OCI-LY7 (cell line): ENCODE measurements around the gene USP46. TPM values are rescaled to one million over a fixed set of nuclear protein-coding genes. Genes with fewer than 3 reads are reported as not detected.

ENCODE experiments used
- BruUV-seq: library from RNA; stranded (reverse); fragments of 400-500 nt; replicated peaks from 2 replicates; lab custom pipeline; 2021; lab: Mats Ljungman, UMichigan
- CTCF ChIA-PET: fragments of 300-600 bp; sonication (Branson Sonifier 250); formaldehyde crosslinking; loops from one replicate; lab custom pipeline; 2022; ENCODE audit warnings: antibody characterized with exemption; ENCODE audit not compliant: unreplicated experiment; lab: Charles Lee
- POLR2A ChIA-PET: fragments of 300-600 bp; sonication (Branson Sonifier 250); formaldehyde crosslinking; loops from one replicate; lab custom pipeline; 2022; ENCODE audit warnings: antibody characterized with exemption; lab: Charles Lee
- DNase-seq: peaks from one replicate; pipeline ENCODE4 v3.0.0-alpha.2; 2015; ENCODE audit warnings: low spot score
- H2AFZ ChIP-seq: fragments of 200-600 bp; sonication (generic), shearing (Covaris generic); 2 replicates; pipeline ENCODE4 v1.6.1; 2014; ENCODE audit warnings: mild to moderate bottlenecking, antibody characterized with exemption, low read length, moderate library complexity
- H3K27ac ChIP-seq: fragments of 200-600 bp; sonication (generic); 2 replicates; pipeline ENCODE4 v1.5.1; 2014; ENCODE audit warnings: mixed run types, low read depth, mild to moderate bottlenecking, moderate library complexity, low read length, inconsistent platforms; ENCODE audit not compliant: poor library complexity, severe bottlenecking
- H3K36me3 ChIP-seq: fragments of 200-600 bp; sonication (generic); 2 replicates; pipeline ENCODE4 v1.6.1; 2014; ENCODE audit warnings: mild to moderate bottlenecking, antibody characterized with exemption, low read length, moderate library complexity, mixed read lengths; ENCODE audit not compliant: insufficient read depth
- H3K4me1 ChIP-seq: fragments of 200-600 bp; sonication (generic); 2 replicates; pipeline ENCODE4 v1.5.1; 2014; ENCODE audit warnings: mild to moderate bottlenecking, low read length; ENCODE audit not compliant: insufficient read depth, poor library complexity, severe bottlenecking
- H3K4me2 ChIP-seq: fragments of 200-600 bp; sonication (generic); 2 replicates; pipeline ENCODE4 v1.6.1; 2014; ENCODE audit warnings: mild to moderate bottlenecking, low read length
- H3K4me3 ChIP-seq: fragments of 200-600 bp; sonication (generic); 2 replicates; pipeline ENCODE4 v1.5.1; 2014; ENCODE audit warnings: mild to moderate bottlenecking, low read depth, low read length; ENCODE audit not compliant: poor library complexity, severe bottlenecking
- H3K79me2 ChIP-seq: fragments of 200-600 bp; sonication (generic); 2 replicates; pipeline ENCODE4 v1.6.1; 2016; ENCODE audit warnings: low read depth, mild to moderate bottlenecking, low read length, moderate library complexity, mixed read lengths; ENCODE audit not compliant: insufficient read depth
- H3K9me2 ChIP-seq: fragments of 200-600 bp; sonication (generic); 2 replicates; pipeline ENCODE4 v1.6.1; 2016; ENCODE audit warnings: mild to moderate bottlenecking, low read length, mixed read lengths; ENCODE audit not compliant: insufficient read depth
- H3K9me3 ChIP-seq: fragments of 200-600 bp; sonication (generic); 2 replicates; pipeline ENCODE4 v1.6.1; 2014; ENCODE audit warnings: mild to moderate bottlenecking, mixed run types, low read length, mixed read lengths
- H4K20me1 ChIP-seq: fragments of 200-600 bp; sonication (generic); 2 replicates; pipeline ENCODE4 v1.6.1; 2014; ENCODE audit warnings: mild to moderate bottlenecking, antibody characterized with exemption, low read length, moderate library complexity, mixed read lengths; ENCODE audit not compliant: insufficient read depth
- CTCF ChIP-seq: fragments of 200-600 bp; sonication (generic); conservative IDR thresholded peaks from 2 replicates; pipeline ENCODE4 v1.5.1; 2014; ENCODE audit warnings: mild to moderate bottlenecking, antibody characterized with exemption, low read length, moderate library complexity, mixed read lengths
- EZH2phosphoT487 ChIP-seq: fragments of 200-600 bp; sonication (generic); IDR thresholded peaks from 2 replicates; pipeline ENCODE4 v1.6.1; 2018; ENCODE audit warnings: low read depth, borderline replicate concordance, mild to moderate bottlenecking, mixed run types, antibody characterized with exemption, low read length, moderate library complexity, mixed read lengths
- intact Hi-C: fragments of 100-400 bp; cut with micrococcal nuclease; formaldehyde crosslinking; loops from one replicate; pipeline ENCODE4 v1.10.0; 2022; ENCODE audit not compliant: unreplicated experiment
- total RNA-seq, 2 experiments: library from RNA; depleted of rRNA in 1 of 2; stranded (reverse); fragments of >200 nt in 1 of 2; shearing (Covaris generic) in 1 of 2; gene quantifications; 2 replicates each; pipeline ENCODE4 v1.2.3, GENCODE V29; 2014 to 2022

USP46 gene
- total RNA-seq, 2 experiments from 2014 or later, result 5.4 to 15.8 TPM

- Histone ChIP-seq H4K20me1 (no peaks in the 10 kb centered on the region), H3K4me1 (no peaks in the 10 kb centered on the region), H3K4me2 (no peak overlapping the region), H3K27ac (no peak overlapping the region), H2AFZ (no peak overlapping the region), H3K9me2 (no peaks in the 10 kb centered on the region), H3K79me2 (no peaks in the 10 kb centered on the region), H3K36me3 (peaks cover 39% of the 10 kb centered on the region), H3K4me3 (no peak overlapping the region), H3K9me3 (no peaks in the 10 kb centered on the region)
- TF ChIP-seq CTCF, result no peak
- no peak for TF ChIP-seq EZH2phosphoT487
- intact Hi-C loops, result no loop called here
- CTCF ChIA-PET, result no interaction called here
- BruUV-seq, result no TSS peak
- POLR2A ChIA-PET, result no interaction called here
- DNase-seq, result no peak
Observed at GRCh38 chr4:52606040-52606439, 53.1 kb downstream of the USP46 start.

DNA sequence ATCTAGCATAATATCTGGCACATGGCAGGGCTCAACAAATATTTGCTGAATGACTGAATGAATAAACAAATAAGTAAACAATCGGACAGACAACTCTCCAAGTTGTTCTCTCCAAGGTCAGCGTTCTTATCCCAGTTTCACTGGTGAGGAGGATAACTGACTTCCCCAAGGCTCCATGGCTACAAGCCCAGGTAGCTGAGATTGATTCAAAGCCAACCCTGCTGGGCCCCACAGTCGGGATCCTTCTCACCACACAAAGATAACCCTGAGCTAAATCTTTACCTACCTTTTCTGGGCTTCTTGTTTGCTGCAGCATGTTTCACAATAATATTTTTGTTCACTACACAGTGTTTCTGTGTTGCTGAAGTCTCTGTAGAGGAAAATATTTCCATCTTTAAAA lies 54.9 kb downstream of the USP46 start:
- H3K4me2 ChIP-seq, result no peak overlapping the region
- H3K4me3 ChIP-seq, result no peak overlapping the region
- H3K9me2 ChIP-seq, result no peaks in the 10 kb centered on the region
- H3K36me3 ChIP-seq, result peaks cover 27% of the 10 kb centered on the region
- H2AFZ ChIP-seq, result no peak overlapping the region
- H3K4me1 ChIP-seq, result no peaks in the 10 kb centered on the region
- no TSS peak for BruUV-seq
- no peak overlapping the region for H3K27ac ChIP-seq
- no peak for TF ChIP-seq CTCF
- no peak for TF ChIP-seq EZH2phosphoT487
- H3K9me3 ChIP-seq, result no peaks in the 10 kb centered on the region
- H3K79me2 ChIP-seq, result no peaks in the 10 kb centered on the region
- no peaks in the 10 kb centered on the region for H4K20me1 ChIP-seq
- DNase-seq, result no peak
- intact Hi-C loops, result no loop called here
- POLR2A ChIA-PET, result interaction anchor here (1.2 kb wide), 1 partner anchor 52 kb away, joined by 3 read pairs; no protein-coding TSS in a partner anchor
- CTCF ChIA-PET, result no interaction called here

- POLR2A ChIA-PET, result interaction anchor here (0.6 kb wide), 1 partner anchor 241 kb away, joined by 4 read pairs; no protein-coding TSS in a partner anchor
- intact Hi-C loops, result no loop called here
Observed at GRCh38 chr4:52600275-52600674, 58.8 kb downstream of the USP46 start.

More at GRCh38 chr4:52600275-52600674, 58.8 kb downstream of the USP46 start:
- no peaks in the 10 kb centered on the region for H3K79me2 ChIP-seq
- H2AFZ ChIP-seq, result no peak overlapping the region
- no peaks in the 10 kb centered on the region for H3K9me3 ChIP-seq
- no peak for TF ChIP-seq CTCF
- no peak for TF ChIP-seq EZH2phosphoT487
- no TSS peak for BruUV-seq
- H3K4me3 ChIP-seq, result no peak overlapping the region
- no peak overlapping the region for H3K4me2 ChIP-seq
- no peaks in the 10 kb centered on the region for H3K9me2 ChIP-seq
- DNase-seq, result no peak
- no peak overlapping the region for H3K27ac ChIP-seq
- no peaks in the 10 kb centered on the region for H3K4me1 ChIP-seq
- no peaks in the 10 kb centered on the region for H4K20me1 ChIP-seq
- peaks cover 15% of the 10 kb centered on the region; the same call in 1 of the 2 replicates for H3K36me3 ChIP-seq
- CTCF ChIA-PET, result no interaction called here
